Epithelial cell of proximal tubule (primary cell): ENCODE data around the gene C10orf88. TPM values are rescaled to one million over a fixed set of nuclear protein-coding genes. Genes with fewer than 3 reads are reported as not detected.
A peak's percentile ranks its signal among the peaks of the same experiment; 100 is the strongest.

Experiments used
- DNase-seq: peaks from one replicate; pipeline ENCODE4 v3.0.0-alpha.2; 2011; ENCODE audit warnings: low read depth
- H3K4me3 ChIP-seq: 2 replicates; pipeline ENCODE4 v1.5.1; 2011; ENCODE audit warnings: low read depth, mild to moderate bottlenecking, low read length
- total RNA-seq: library from RNA; depleted of rRNA; stranded (reverse); fragments of >200 nt; gene quantifications from 2 replicates; pipeline ENCODE4 v1.2.3, GENCODE V29; 2015
- TF ChIP-seq, protein P1 (sequence below): conservative IDR thresholded peaks from 2 replicates; pipeline ENCODE4 v1.5.1; 2012; ENCODE audit warnings: low read depth, mild to moderate bottlenecking, low read length

C10orf88 gene, protein sequence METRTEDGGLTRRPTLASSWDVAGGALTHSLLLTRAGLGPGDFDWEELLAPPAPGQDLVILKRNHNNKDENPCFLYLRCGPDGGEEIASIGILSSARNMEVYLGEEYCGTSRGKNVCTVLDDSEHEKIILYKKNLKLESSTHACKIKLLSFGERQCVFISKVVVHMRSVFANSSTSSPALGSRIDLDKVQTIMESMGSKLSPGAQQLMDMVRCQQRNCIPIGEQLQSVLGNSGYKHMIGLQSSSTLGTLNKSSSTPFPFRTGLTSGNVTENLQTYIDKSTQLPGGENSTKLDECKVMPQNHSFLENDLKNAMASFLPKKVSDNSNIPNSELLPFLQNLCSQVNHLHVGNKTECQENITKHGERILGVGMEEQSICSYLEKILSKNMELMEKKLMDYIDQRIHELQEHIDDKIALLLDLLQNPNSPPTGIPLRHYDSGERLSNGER
- 3.9 and 5.9 TPM in 2 replicates for total RNA-seq

DNA sequence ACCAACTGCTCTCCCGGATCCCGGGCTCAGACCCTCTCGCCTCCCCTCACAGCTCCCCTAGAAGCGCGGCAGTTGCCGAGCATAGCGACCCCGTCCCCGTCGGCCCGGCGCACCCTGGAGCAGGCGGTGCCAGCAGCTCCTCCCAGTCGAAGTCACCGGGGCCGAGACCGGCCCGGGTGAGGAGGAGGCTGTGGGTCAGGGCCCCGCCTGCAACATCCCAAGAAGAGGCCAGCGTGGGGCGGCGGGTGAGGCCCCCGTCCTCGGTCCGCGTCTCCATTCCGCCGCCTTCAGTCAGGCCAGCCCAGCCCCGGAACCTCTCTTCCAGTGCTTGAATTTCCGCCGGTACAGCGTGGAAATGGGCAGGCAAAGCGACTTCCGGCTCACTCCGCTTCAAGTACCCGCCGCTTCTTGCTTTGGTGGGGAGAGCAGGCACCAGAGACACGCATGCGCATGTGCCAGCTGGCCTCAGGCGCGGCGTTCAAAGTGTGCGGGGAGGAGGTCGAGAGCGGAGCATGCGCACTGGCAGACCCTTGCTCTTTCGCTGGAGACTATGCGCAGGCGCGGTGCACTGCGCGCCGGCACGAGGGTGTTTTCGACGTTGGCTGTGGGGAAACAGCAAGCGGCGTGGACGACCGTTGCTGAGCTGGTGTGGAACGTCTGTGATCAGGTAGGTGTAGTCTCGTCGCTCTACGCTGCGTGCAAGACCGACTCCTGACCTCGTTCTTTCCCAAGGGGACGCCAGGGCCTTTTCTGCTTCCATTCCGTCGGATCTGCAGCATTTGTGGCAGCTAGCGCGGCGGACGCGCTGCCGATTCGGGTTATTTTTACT, at the start of gene C10orf88:
Gene C10orf88, minus strand, starts transcription at position 326 of the 829 bp plus-strand sequence. Its CDS starts 49 bp downstream, at position 277.
- DNase-seq, result peak; percentile 78
- TF ChIP-seq, protein P1, sequence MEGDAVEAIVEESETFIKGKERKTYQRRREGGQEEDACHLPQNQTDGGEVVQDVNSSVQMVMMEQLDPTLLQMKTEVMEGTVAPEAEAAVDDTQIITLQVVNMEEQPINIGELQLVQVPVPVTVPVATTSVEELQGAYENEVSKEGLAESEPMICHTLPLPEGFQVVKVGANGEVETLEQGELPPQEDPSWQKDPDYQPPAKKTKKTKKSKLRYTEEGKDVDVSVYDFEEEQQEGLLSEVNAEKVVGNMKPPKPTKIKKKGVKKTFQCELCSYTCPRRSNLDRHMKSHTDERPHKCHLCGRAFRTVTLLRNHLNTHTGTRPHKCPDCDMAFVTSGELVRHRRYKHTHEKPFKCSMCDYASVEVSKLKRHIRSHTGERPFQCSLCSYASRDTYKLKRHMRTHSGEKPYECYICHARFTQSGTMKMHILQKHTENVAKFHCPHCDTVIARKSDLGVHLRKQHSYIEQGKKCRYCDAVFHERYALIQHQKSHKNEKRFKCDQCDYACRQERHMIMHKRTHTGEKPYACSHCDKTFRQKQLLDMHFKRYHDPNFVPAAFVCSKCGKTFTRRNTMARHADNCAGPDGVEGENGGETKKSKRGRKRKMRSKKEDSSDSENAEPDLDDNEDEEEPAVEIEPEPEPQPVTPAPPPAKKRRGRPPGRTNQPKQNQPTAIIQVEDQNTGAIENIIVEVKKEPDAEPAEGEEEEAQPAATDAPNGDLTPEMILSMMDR, result no peak
- H3K4me3 ChIP-seq, result peak within 1 kb of the TSS; percentile 72

- no peak for DNase-seq
- TF ChIP-seq, protein P1, result no peak
- H3K4me3 ChIP-seq, result no peak overlapping the region
Measured at GRCh38 chr10:123001370-123001769, 47.3 kb upstream of the C10orf88 start.

DNA sequence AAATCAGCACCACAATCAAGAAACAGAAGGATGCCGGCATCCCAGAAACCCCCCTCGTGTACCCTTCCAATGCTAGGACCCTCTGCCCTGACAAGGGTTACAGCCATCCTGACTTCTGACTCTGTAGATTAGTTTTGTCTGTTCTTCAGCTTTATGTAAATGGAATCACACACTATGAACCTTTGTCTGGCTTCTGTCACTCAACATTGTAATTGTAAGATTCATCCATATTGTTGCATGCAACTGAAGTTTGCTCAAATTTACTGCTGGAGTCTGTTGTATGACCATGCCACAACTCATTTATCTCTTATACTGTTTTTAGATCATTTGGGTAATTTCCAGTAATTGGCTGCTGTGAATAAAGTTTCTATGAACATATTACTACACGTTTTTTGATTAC, 46.1 kb upstream of the C10orf88 start:
- no peak overlapping the region for H3K4me3 ChIP-seq
- no peak for DNase-seq
- TF ChIP-seq, protein P1, result no peak

GRCh38 chr10:122999347-122999746, 45.3 kb upstream of the C10orf88 start:
- no peak for DNase-seq
- H3K4me3 ChIP-seq, result no peak overlapping the region
- TF ChIP-seq, protein P1, result no peak

- TF ChIP-seq, protein P1, result no peak
- DNase-seq, result no peak
- no peak overlapping the region for H3K4me3 ChIP-seq
Measured at GRCh38 chr10:122998934-122999333, 44.9 kb upstream of the C10orf88 start.

DNA sequence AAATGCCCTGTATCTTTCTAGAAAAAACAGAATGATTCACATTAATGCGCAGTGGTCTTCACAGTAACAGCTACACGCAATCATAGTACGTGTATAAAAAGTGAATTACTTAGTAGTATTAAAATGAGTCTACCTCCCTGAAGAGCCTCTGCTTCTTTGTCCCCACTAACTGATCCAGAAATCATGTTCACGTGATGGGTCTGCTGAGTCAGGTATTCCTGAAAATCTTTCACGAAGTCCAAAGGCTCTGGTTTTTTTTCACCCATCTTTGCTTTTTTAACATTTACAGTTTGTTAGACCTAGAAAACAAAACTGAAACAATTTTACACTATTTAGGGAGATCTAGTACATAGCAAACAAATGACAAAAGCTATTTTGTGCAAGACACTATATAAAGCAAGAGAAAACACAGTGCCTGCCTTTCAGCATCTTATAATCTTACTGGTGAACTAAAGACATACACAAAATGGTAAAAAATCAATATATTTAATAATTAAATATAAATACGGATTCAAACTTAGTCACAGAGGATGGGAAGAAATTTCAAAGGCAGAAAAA, 44.4 kb upstream of the C10orf88 start:
- no peak overlapping the region for H3K4me3 ChIP-seq
- no peak for DNase-seq
- TF ChIP-seq, protein P1, result no peak
